ENCODE data around the gene SLC24A3.

DNA sequence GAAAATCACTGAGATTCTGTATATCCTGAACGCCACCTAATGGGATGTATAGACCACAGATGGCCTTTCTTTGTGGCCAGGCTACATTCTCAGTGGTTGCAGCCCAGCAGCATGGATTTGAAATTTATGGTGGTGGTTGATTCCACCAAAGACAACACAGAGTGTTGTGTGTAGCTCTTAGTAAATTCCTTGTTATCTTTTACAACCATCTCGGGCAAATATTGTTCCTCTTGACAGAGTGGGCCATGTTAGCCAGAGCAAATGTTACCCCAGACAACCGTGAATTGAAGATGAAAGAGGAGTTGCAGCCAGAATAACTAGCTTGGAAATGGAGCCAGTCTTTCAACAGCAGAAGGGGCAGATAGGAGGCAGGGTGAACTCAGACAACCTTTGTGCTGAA is 39.5 kb downstream of the SLC24A3 start:
- TF ChIP-seq, protein P1, sequence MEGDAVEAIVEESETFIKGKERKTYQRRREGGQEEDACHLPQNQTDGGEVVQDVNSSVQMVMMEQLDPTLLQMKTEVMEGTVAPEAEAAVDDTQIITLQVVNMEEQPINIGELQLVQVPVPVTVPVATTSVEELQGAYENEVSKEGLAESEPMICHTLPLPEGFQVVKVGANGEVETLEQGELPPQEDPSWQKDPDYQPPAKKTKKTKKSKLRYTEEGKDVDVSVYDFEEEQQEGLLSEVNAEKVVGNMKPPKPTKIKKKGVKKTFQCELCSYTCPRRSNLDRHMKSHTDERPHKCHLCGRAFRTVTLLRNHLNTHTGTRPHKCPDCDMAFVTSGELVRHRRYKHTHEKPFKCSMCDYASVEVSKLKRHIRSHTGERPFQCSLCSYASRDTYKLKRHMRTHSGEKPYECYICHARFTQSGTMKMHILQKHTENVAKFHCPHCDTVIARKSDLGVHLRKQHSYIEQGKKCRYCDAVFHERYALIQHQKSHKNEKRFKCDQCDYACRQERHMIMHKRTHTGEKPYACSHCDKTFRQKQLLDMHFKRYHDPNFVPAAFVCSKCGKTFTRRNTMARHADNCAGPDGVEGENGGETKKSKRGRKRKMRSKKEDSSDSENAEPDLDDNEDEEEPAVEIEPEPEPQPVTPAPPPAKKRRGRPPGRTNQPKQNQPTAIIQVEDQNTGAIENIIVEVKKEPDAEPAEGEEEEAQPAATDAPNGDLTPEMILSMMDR (IDR thresholded peaks at IDR 0.05) = no peak
- TF ChIP-seq POLR2A (IDR thresholded peaks at IDR 0.05) = no peak

Measured in upper lobe of left lung (tissue), 4 donors.